DND-41 (cell line): ENCODE results near the gene COL8A2.

Experiments
- CTCF ChIP-seq: IDR thresholded peaks from 2 replicates; pipeline ENCODE4 v1.5.1; 2012; ENCODE audit warnings: borderline replicate concordance, low read length, moderate library complexity, mild to moderate bottlenecking; ENCODE audit not compliant: poor library complexity, severe bottlenecking; ENCODE audit errors: extremely low read depth
- EZH2 ChIP-seq: IDR thresholded peaks from 3 replicates; pipeline ENCODE4 v1.6.1; 2012; ENCODE audit warnings: borderline replicate concordance, low read depth, mild to moderate bottlenecking, moderate library complexity, low read length, inconsistent platforms; ENCODE audit not compliant: severe bottlenecking

DNA sequence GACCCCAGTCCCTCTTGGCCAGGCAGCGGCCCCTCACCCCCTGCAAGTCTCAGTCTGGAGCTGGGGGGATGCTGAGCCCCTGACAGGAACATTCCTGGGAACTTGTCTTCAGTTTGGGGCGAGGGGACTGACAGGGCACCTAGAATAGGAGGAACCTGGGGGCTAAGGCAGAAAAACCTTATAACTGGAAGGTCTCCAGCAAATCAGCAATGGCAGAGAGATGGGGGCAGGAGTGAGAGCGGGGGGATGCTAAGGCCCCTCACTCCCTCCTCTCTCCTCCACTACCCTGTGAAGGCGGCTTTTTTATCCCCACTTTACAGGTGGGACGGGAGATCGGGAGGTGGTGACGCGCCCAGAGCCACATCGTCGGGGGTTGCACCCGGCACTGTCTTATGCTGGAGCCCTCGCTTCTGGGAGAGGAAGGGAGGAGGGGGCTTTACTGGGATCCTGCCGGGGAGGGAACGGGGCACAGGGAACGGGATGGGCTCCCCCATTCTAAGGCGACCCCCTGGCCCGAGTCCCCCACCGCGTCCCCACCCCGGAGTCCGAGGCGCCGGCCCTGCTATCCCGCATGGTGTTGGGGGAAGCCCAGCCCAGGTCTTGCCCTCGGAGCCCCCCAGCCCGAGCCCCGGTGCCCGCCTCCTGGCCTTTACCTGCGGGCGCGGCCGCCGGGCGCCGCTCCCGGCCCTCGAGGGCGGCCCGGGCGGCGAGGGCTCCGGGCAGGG, 456 bp downstream of the COL8A2 start:
- TF ChIP-seq CTCF (no peak), EZH2 (no peak)
